HG03103 (cell line): ENCODE measurements around the gene CCIN.
A peak's percentile ranks its signal among the peaks of the same experiment; 100 is the strongest.
"Not testable (repeated sequence)": the region's sequence is repeated elsewhere in the genome, so short reads cannot be mapped to it uniquely, and the experiment has no call there.

ENCODE experiments used
- ATAC-seq: cut with Tn5 transposase; IDR thresholded peaks from one replicate; pipeline ENCODE4 v1.9.1; 2021; ENCODE audit warnings: low read depth; ENCODE audit not compliant: unreplicated experiment

CCIN gene

GRCh38 chr9:36169166-36169565 lies at the start of gene CCIN:
CCIN (plus strand) TSS chr9:36169388; CDS start chr9:36169503, 115 bp downstream.
- ATAC-seq = no peak

GRCh38 chr9:36119476-36119875 lies 49.7 kb upstream of the CCIN start:
- no peak for ATAC-seq

- no peak for ATAC-seq
These were observed 48.5 kb upstream of the CCIN start for GRCh38 chr9:36120705-36121104.

DNA sequence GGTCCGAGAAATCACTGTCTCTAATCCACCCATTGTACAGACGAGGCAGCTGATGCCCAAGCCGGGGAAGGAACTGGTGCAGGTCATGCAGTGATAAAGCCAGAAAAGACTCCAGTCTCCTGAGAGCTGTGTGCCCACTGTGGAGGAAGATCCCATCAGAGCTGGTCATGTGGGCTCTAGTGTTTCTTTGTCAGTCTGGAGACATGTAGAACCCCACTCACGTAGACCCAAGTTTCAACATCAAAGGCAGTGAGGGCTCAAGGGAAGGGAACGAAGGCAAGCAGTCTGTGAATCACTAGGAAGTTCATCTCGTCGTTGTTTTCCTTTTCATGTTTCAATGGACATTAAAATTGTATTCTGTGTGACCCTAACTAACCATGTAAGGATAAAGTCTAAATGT lies 47.2 kb upstream of the CCIN start:
- no peak for ATAC-seq

- ATAC-seq = no peak
These were observed 45.7 kb upstream of the CCIN start for GRCh38 chr9:36123515-36123914.

GRCh38 chr9:36125062-36125855 lies 43.9 kb upstream of the CCIN start:
- no peak for ATAC-seq

DNA sequence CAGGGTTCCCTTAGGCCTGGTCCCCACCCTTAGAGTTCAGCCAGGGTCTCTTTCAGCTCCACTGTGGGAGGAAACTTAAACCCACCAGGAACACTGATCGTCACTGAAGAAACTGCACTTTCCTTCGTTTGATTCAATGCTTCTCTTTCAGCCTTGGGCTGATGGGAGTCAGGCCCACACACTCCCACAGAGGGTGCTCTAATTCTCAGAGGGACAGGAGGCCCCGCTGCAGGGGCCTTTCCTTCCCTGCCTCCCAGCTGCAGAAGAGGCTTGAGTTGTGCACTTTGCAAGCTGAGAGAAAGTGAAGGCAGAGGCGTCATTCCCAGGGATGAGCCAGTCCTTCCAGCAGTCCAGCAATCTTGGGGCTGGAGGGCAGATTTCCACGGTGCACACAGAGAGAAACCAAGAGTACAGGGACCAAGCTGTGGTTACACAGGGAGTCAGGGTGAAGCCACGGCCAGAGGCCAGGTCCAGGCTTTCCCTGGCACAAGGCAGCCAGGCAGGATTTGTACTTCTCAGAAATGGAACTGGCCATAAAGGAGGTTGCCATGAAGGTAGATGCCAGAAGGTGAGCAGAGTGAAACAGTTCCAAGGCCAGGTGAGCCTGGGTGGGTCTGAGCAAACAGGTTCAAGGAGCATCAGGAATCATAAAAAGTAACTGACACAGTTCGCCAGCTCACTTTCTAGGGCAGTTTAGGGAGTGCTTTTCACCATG lies 43.0 kb upstream of the CCIN start:
- no peak for ATAC-seq

DNA sequence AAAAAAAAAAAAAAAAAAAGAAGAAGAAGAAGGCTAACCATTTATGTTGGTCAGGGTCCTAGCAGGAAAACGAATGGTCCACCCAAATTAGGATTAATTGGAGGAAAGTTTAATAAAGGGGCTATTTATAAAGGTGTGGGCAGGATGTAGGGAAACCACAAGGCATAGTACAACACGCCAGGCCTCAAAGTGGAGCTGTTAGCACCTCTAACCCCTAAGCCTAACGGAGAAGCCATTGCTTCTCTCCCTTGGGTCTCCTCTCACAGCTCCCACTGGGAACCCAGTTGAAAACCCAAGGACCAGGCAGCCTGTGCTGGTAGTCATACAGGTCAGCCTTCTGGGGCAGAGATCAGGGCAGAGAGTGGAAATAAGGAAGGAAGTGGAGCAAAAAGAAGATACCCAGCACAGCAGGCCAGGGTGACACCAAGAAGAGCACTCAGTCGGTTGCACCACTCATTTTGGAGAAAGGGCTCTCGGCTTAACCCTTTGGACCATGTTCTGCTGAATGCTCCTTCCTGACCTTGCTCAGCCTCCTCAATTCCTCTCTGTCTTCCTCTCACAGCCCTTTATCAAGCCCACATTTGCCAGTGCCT lies 41.4 kb upstream of the CCIN start:
- no peak for ATAC-seq

GRCh38 chr9:36128349-36128748 lies 40.8 kb upstream of the CCIN start:
- ATAC-seq = no peak

GRCh38 chr9:36129139-36129538 lies 40.0 kb upstream of the CCIN start:
- ATAC-seq = no peak

- not testable (repeated sequence) for ATAC-seq
These were observed 37.5 kb upstream of the CCIN start for GRCh38 chr9:36131666-36132065.

DNA sequence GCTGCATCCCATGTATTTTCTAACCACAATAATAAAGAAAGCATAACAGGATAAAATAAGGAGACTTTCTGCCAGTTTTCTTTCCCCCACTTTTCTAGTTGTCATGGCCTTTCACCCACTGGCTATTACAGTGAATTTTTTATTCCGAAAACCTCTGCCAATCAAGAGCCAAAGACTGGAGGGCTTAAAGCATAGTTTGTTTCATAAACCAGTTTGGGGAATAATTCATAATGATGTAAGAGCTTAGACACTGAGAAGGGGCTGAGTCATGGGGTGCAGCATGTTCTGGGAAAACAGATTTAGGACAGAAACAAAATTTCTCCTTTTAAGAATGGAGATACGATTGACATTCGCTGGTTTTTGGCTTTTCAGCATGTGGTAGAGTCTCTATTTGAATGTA lies 37.1 kb upstream of the CCIN start:
- no peak for ATAC-seq

DNA sequence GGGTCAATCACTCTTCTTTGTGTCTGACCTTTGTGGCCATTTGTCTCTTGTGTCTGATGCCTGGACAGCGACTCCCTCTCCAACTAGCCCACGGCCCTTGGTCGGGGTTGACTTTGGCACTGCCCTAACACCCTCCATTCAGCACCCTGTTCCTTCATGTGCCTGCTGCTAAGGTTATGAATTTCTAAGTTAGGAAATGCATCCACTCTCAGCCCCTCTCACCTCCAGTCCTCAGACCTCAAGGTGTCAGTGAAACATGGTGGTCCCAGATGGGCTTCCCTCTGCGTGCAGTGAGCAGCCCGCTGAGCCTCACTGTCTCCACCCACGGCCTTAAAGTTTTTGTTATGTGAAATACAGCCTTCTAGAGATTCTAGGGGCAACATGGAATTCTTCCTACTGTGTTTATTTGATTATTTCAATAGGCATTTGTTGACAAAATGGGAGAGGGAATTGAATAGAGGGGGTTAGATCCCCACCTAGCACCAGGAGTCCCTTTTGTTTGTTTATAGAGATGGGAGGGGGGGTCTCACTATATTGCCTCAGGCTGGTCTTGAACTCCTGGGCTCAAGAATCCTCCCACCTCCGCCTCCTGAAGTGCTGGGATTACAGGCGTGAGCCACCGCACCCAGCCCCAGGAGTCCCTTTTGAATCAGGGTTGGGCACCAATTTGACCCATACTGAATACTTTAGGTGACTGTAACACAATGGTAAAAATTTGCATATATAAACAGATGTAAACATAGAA lies 34.3 kb upstream of the CCIN start:
- ATAC-seq = no peak

DNA sequence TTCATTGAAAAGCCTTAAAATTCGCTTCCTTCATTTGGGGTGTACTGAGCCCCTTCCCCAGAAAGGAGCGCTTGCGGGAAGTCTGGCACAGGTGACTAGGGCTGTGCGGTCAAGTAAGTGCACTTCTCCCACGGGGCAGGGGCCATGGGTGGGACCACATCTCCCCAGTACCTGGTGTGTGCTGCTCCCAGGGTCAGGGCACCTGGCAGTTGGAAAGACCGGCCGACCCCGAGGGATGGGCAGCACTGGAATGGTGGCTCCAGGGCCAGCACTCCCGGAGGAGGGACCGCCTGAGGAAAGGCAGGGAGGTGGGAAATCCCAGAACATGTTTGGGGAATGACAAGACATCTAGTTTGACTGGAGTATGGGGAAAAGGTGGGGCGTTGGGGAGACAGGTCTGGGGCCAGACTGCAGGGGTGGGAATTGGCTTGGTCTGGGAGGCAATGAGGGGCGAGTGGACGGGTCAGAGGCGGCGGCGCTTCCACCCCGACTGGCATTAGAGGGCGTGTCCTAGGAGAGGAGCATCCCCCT lies 33.4 kb upstream of the CCIN start:
- no peak for ATAC-seq

DNA sequence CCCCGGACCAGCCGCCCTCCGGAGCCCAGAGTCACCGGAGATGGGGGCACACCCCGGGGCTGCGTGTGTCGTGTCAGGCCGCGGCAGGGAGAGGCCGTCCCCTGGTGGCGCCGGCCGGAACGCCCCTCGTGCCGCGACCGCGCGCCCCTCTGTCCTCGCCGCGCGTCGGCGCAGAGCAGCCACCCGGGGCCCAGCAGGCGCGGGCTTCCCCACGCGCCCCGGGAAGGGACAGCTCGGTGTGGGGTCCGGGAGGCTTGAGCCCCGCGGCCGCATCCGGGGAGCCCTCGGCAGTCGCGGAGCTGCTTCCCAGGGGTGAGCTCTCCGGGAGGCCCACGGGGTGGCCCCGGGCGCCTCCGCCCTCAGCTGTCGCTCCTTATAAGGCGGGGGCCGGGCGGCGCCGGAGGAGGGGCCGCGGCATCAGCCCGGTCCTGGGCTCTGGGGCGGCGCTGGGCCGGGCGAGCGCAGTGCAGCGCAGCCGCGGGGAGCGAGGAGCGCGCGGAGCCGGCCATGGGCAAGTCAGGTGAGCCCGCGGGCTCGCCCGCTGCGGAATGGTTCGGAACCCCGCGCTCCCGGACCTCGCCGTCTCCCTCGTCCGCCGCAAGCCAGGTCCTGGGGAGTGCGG lies 32.8 kb upstream of the CCIN start, which contains the start of gene GLIPR2:
TSS of gene GLIPR2 (plus strand) at position 462 of the 622 bp plus-strand sequence. CDS start at position 508, 46 bp downstream.
- ATAC-seq = peak; percentile 85

- peak; percentile 30 for ATAC-seq
These were observed 32.2 kb upstream of the CCIN start for GRCh38 chr9:36136894-36137391.

DNA sequence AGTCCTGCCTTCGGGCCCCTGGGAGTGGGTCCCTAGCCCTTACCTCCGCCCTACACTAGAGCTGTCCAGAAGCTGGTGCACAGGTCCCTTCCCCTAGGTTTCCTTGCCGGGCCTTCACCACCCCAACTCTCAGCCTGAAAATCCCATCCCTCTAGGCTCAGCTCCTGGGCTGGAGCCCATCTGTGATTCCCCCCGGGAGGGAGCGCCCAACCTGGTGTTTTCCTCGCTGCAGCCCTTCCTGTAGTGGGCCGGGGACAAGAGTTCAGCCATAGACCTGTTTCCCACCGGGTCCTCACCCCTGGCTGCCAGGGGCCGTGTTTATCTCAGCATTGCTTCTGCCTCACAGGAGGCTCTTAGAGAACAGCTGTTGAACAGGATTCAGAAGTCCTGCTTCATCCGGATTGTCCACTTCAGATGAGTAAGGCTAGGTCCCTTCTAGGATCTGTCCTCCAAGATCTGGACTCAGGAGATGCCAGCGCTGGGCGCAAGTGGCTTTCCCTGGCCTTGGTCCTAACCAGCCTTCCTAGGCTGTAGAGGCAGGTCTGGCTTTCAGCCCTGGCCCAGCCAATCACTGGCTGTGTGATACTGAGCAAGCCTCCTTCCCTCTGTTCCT lies 31.7 kb upstream of the CCIN start:
- ATAC-seq = no peak

DNA sequence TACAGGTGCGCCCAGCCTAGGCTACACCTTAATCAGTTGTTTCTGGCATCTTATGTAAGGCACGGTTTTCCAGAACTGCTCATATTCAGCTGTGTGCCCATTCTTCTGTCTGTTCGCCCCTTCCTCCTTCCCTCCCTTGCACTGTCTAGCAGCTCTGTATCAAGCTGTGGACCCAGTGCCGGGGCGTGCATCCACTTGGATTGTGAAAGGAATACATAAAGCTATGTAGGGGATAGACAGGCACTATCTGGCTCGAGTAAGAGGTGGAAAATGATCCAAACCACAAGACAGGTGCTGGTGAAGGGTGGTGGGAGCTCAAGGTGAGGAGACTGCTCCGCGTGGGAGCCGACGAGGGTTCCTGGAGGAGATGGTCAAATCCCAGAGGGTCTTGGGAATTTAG lies 30.7 kb upstream of the CCIN start:
- no peak for ATAC-seq

DNA sequence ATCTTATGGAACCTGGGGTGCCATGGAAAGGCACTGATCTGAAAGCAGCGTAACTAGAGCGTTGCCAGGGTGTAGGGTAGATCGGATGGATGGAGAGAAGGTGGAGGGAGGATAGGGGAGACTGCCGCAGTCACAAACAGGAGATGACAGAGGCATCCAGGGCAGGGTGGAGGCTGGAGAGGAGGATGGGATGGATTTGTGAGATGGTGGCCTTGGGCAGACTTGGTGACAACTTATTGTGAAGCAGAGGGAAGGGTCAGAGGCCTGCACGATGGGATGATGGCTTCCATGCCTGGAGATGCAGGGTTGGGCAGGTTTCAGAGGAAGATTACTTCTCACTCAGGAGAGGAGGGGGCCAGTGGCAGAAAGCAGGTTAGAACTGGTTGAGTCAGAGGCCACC lies 30.3 kb upstream of the CCIN start:
- no peak for ATAC-seq
